ENCODE results near the gene LASP1NB.
"Not testable (repeated sequence)": the region's sequence is repeated elsewhere in the genome, so short reads cannot be mapped to it uniquely, and the experiment has no call there.

The LASP1NB gene

GRCh38 chr17:38897176-38897575 is 28.2 kb upstream of the LASP1NB start:
- DNase-seq (ENCODE audit: low read depth): no peak

- no peak for DNase-seq (ENCODE audit: low read depth)
Measured at GRCh38 chr17:38897671-38898290, 27.6 kb upstream of the LASP1NB start.

DNA sequence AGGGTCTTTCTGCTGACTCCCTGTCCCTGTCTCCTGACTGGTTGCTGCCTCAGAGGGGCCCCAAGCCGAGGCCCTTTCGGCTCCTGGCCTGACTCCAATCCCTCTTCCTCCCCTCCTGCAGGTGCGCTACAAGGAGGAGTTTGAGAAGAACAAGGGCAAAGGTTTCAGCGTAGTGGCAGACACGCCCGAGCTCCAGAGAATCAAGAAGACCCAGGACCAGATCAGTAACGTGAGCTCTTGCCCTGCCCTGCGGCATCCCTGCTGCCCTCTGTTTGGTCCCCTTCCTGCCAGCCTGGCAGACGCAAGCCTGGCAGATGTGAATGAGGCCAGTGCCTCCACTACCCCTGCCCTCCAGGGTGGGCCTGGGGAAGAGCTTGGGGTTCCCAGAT is 27.1 kb upstream of the LASP1NB start:
- DNase-seq (ENCODE audit: low read depth): no peak

- DNase-seq (ENCODE audit: low read depth): peak; percentile 73
Measured at GRCh38 chr17:38898812-38899348, 26.5 kb upstream of the LASP1NB start.

DNA sequence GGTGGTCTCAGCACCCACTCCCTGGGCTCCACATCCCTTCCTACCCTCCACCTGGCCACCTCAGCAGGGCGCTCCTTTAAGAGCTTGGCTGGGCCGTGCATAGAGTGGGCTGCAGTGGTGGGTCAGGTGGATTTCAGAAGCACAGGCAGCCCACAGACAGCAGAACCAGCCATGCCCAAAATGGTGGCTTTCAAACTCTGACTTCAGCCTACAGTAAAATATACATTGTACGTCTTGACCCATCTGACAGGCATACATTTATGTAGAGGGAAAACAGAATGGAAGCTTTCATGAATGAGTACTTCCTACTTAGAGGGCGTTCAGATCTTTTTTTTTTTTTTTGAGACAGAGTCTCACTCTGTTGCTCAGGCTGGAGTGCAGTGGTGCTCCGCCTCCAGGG is 26.0 kb upstream of the LASP1NB start:
- no peak for DNase-seq (ENCODE audit: low read depth)

DNA sequence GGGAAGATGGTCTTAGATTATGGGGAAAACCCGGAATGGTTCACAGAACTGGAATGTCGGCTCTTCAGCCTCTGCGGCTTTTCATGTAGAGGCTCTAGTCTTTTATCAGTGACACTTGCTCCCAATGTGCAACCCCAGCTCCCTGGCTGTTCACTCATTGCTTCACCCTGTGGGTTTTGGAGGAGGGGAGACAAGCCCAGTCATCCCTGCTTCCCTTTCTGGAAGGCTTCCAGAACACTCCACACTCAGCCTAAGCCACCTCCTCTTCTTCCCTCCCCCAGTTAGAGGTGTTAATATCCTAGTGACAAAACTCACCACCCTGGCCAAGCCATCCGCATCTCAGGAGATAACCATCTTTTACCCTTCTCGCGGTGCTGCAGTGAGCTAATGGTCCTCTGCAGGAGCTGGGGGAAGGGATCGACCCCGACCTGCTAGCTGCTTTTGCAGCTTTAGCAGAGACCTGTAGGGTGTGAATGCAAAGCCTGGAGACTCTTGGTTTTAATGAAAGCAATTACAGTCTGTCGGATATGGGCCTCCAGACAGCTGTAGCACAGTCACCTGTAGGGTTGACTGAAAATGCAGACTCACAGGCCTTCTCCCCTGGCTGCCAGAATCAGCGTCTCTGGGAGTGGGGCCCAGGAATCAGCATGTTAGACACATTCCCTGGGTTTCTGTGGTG is 24.3 kb upstream of the LASP1NB start:
- DNase-seq (ENCODE audit: low read depth): no peak

DNA sequence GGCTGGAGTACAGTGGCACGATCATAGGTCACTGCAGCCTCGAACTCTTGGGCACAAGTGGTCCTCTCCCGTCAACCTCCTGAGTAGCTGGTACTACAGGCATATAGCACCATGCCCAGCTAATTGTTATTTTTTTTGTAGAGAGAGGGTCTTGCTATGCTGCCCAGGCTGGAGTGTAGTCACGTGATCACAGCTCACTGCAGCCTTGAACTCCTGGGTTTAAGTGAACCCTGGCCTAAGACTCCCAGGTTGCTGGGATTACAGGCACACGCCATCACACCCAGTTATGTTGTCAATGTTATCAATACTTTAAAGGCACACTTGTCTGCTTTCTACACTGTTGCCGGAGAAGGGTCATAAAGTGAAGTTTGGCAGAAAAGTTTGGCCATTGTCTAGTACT is 22.0 kb upstream of the LASP1NB start:
- no peak for DNase-seq (ENCODE audit: low read depth)

GRCh38 chr17:38904892-38905291 is 20.5 kb upstream of the LASP1NB start:
- no peak for DNase-seq (ENCODE audit: low read depth)

- no peak for DNase-seq (ENCODE audit: low read depth)
Measured at GRCh38 chr17:38905375-38905774, 20.0 kb upstream of the LASP1NB start.

DNA sequence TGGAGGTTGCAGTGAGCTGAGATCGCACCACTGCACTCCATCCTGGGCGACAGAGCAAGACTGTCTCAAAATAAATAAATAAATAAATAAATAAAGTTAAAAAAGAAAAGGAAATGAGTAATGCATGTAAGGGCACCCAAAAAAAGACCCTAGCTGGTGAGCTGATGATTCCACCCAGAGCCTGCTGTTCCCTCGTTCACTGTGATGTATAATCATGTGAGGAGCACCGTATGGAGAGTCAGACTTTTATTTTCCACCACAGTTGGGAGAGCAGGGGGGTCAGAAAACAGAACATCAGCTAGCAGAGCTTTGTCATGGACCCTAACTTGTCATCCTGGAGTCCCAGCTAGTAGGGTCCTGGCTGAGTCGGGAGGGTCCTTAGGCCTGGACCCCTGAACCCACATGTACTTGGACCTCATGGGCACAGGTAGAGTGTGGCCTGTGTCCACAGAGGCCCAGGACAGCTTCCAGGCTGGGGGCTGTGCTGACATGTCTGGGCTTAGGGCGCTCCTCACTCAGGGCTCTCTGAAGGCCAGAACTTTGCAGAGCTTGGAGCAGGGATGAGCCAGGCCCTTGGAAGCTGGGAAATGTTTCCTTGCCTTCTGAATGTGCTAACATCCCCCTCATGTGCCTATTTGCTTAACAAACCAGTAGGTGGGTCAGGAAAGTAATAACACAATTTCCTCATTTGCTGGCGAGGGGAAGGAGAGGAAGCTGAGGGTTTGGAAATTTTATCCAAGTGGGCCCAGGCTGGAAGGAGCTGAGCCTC is 18.8 kb upstream of the LASP1NB start:
- no peak for DNase-seq (ENCODE audit: low read depth)

DNA sequence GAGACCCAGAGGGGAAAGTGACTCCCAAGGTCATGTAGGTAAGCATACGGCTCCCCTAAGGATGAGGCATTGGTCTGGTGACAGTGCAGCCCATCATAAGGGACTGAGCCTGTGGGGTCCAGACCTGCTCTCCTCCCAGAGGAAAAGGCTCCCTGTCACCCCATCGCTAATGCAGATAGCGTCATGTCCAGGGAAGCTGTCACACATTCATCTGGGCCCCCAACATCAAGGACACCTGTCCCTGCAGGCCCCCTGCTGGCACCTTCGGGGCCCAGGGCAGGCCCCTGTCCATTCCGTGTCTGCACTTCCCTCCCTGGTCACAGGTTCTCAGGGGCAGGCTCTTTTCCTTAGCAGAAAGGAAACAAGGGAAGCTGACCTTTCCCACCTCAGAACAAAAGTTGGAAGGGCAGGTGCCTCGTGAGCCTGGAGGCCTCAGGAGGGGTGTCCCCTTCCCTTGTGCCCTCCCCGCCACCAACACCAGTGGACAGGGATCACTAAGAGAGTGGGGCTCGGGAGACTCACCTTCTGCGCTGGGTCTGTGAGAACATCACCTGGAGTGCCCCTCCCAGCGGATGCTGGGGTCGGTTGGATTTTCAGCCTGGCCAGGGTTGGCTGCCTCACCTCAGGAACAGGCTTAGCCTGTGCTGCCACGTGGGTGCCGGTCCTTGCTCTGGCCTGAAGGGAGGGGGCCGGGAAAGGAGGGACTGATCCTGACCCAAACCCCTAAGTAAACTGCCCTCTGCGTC is 17.3 kb upstream of the LASP1NB start:
- DNase-seq (ENCODE audit: low read depth): no peak

- no peak for DNase-seq (ENCODE audit: low read depth)
Measured at GRCh38 chr17:38908676-38909181, 16.7 kb upstream of the LASP1NB start.

- DNase-seq (ENCODE audit: low read depth): no peak
Measured at GRCh38 chr17:38910325-38910724, 15.1 kb upstream of the LASP1NB start.

GRCh38 chr17:38911081-38911730 is 14.2 kb upstream of the LASP1NB start:
- no peak for DNase-seq (ENCODE audit: low read depth)

- DNase-seq (ENCODE audit: low read depth): not testable (repeated sequence)
Measured at GRCh38 chr17:38911731-38912081, 13.7 kb upstream of the LASP1NB start.

DNA sequence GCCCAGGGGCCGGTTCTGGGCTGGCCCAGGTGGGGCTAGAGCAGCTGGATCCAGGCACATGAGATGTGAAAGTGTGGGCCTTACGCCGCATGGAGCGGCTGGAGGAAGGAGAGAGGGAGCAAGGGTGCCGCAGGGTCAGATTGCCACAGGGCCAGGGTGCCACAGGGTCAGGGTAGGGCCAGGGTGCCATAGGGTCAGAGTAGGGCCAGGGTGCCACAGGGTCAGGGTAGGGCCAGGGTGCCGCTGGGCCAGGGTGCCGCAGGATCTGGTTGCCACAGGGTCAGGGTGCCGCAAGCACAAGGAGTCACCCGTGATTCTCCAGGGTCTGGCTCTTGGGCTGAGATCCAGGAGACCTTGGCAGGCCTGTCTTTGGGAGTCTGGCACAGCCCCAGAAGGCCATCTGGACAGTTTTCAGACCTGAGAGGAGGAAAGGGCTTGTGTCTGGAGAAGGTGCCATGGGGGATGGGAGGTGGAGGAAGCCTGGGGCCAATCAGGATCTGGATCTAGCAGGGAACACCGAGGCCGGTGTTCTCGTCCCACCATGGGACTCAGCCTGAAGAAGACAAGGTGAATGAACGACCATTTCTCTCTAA is 13.1 kb upstream of the LASP1NB start:
- no peak for DNase-seq (ENCODE audit: low read depth)

- DNase-seq (ENCODE audit: low read depth): no peak
Measured at GRCh38 chr17:38914741-38915638, 10.4 kb upstream of the LASP1NB start.

DNA sequence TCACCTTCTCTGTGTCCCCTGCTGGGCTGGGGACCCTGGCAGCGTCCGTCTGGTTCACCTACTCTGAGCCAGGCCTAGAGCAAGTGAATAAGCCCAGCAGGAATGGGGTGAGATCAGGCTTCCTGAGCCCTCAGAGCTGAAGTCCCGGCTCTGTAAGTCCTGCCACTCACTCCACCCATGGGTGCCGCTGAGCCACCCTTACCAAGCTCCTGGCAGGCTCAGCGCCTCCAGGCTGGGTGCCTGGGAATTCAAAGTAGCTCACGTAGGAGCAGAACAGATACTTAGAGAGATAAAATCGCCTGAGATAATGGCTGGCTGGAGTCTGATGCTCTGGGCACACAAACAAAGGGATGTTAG is 9.8 kb upstream of the LASP1NB start:
- DNase-seq (ENCODE audit: low read depth): no peak

- no peak for DNase-seq (ENCODE audit: low read depth)
Measured at GRCh38 chr17:38916771-38917170, 8.6 kb upstream of the LASP1NB start.

- DNase-seq (ENCODE audit: low read depth): no peak
Measured at GRCh38 chr17:38917259-38917658, 8.2 kb upstream of the LASP1NB start.
